ENCODE measurements around the gene STOML3. TPM values are rescaled to one million over a fixed set of nuclear protein-coding genes. Genes with fewer than 3 reads are reported as not detected.

Gene STOML3
- total RNA-seq, 1 donor = not detected

GRCh38 chr13:38947054-38947453, 43.6 kb downstream of the STOML3 start:
- H3K79me2 ChIP-seq (ENCODE audit: insufficient read depth, low read length) = no peaks in the 10 kb centered on the region
- no peak overlapping the region for H3K4me2 ChIP-seq (ENCODE audit: insufficient read depth, low read length)
- H3K27ac ChIP-seq (ENCODE audit: low read depth, low read length) = no peak overlapping the region
- H2AFZ ChIP-seq (ENCODE audit: low read length) = no peak overlapping the region
- no peaks in the 10 kb centered on the region for H3K36me3 ChIP-seq (ENCODE audit: insufficient read depth, low read length)
- no peak for DNase-seq (ENCODE audit: insufficient read length, low spot score, missing footprints)
- TF ChIP-seq CTCF (IDR thresholded peaks at IDR 0.05; ENCODE audit: extremely low read depth, low read depth, low read length) = no peak
- H4K20me1 ChIP-seq (ENCODE audit: insufficient read depth, low read length) = no peaks in the 10 kb centered on the region
- no peaks in the 10 kb centered on the region for H3K9me3 ChIP-seq (ENCODE audit: low read depth, low read length)
- no peaks in the 10 kb centered on the region for H3K27me3 ChIP-seq (ENCODE audit: insufficient read depth, low read length)
- H3K4me3 ChIP-seq (ENCODE audit: insufficient read depth, low read length) = no peak overlapping the region
- H3K4me1 ChIP-seq (ENCODE audit: insufficient read depth, low read length) = no peaks in the 10 kb centered on the region

- no peak for DNase-seq (ENCODE audit: insufficient read length, low spot score, missing footprints)
- Histone ChIP-seq H4K20me1 (ENCODE audit: insufficient read depth, low read length) (no peaks in the 10 kb centered on the region), H3K9me3 (ENCODE audit: low read depth, low read length) (no peaks in the 10 kb centered on the region), H3K27me3 (ENCODE audit: insufficient read depth, low read length) (no peaks in the 10 kb centered on the region), H3K79me2 (ENCODE audit: insufficient read depth, low read length) (no peaks in the 10 kb centered on the region), H3K27ac (ENCODE audit: low read depth, low read length) (no peak overlapping the region), H2AFZ (ENCODE audit: low read length) (no peak overlapping the region), H3K36me3 (ENCODE audit: insufficient read depth, low read length) (no peaks in the 10 kb centered on the region), H3K4me3 (ENCODE audit: insufficient read depth, low read length) (no peak overlapping the region), H3K4me2 (ENCODE audit: insufficient read depth, low read length) (no peak overlapping the region), H3K4me1 (ENCODE audit: insufficient read depth, low read length) (no peaks in the 10 kb centered on the region)
- no peak for TF ChIP-seq CTCF (IDR thresholded peaks at IDR 0.05; ENCODE audit: extremely low read depth, low read depth, low read length)
These were observed 46.4 kb downstream of the STOML3 start for GRCh38 chr13:38944219-38944618.

- no peaks in the 10 kb centered on the region for H3K36me3 ChIP-seq (ENCODE audit: insufficient read depth, low read length)
- no peak overlapping the region for H3K27ac ChIP-seq (ENCODE audit: low read depth, low read length)
- TF ChIP-seq CTCF (IDR thresholded peaks at IDR 0.05; ENCODE audit: extremely low read depth, low read depth, low read length) = no peak
- H3K27me3 ChIP-seq (ENCODE audit: insufficient read depth, low read length) = no peaks in the 10 kb centered on the region
- H3K4me3 ChIP-seq (ENCODE audit: insufficient read depth, low read length) = no peak overlapping the region
- DNase-seq (ENCODE audit: insufficient read length, low spot score, missing footprints) = no peak
- no peaks in the 10 kb centered on the region for H4K20me1 ChIP-seq (ENCODE audit: insufficient read depth, low read length)
- H3K4me1 ChIP-seq (ENCODE audit: insufficient read depth, low read length) = no peaks in the 10 kb centered on the region
- no peak overlapping the region for H3K4me2 ChIP-seq (ENCODE audit: insufficient read depth, low read length)
- no peak overlapping the region for H2AFZ ChIP-seq (ENCODE audit: low read length)
- H3K9me3 ChIP-seq (ENCODE audit: low read depth, low read length) = no peaks in the 10 kb centered on the region
- H3K79me2 ChIP-seq (ENCODE audit: insufficient read depth, low read length) = no peaks in the 10 kb centered on the region
These were observed 47.4 kb downstream of the STOML3 start for GRCh38 chr13:38943231-38943630.

GRCh38 chr13:38941353-38941945, 49.2 kb downstream of the STOML3 start:
- Histone ChIP-seq H2AFZ (ENCODE audit: low read length) (no peak overlapping the region), H3K79me2 (ENCODE audit: insufficient read depth, low read length) (no peaks in the 10 kb centered on the region), H3K4me1 (ENCODE audit: insufficient read depth, low read length) (no peaks in the 10 kb centered on the region), H4K20me1 (ENCODE audit: insufficient read depth, low read length) (no peaks in the 10 kb centered on the region), H3K4me2 (ENCODE audit: insufficient read depth, low read length) (no peak overlapping the region), H3K9me3 (ENCODE audit: low read depth, low read length) (no peaks in the 10 kb centered on the region), H3K4me3 (ENCODE audit: insufficient read depth, low read length) (no peak overlapping the region), H3K27ac (ENCODE audit: low read depth, low read length) (no peak overlapping the region), H3K27me3 (ENCODE audit: insufficient read depth, low read length) (no peaks in the 10 kb centered on the region), H3K36me3 (ENCODE audit: insufficient read depth, low read length) (no peaks in the 10 kb centered on the region)
- DNase-seq (ENCODE audit: insufficient read length, low spot score, missing footprints) = no peak
- no peak for TF ChIP-seq CTCF (IDR thresholded peaks at IDR 0.05; ENCODE audit: extremely low read depth, low read depth, low read length)
